Caco-2 (cell line): Measurements from ENCODE around the gene TBC1D2. TPM values are rescaled to one million over a fixed set of nuclear protein-coding genes. Genes with fewer than 3 reads are reported as not detected.

ENCODE experiments used
- BruUV-seq: library from RNA; stranded (reverse); fragments of 400-500 nt; replicated peaks from 2 replicates; lab custom pipeline; 2021; lab: Mats Ljungman, UMichigan
- CTCF ChIA-PET: fragments of 300-600 bp; sonication (Branson Sonifier 250); formaldehyde crosslinking; loops from one replicate; lab custom pipeline; 2022; ENCODE audit warnings: antibody characterized with exemption; lab: Charles Lee
- POLR2A ChIA-PET: fragments of 300-600 bp; sonication (Branson Sonifier 250); formaldehyde crosslinking; loops from one replicate; lab custom pipeline; 2022; ENCODE audit warnings: antibody characterized with exemption; lab: Charles Lee
- DNase-seq, 2 experiments: peaks; one replicate each; pipeline versions ENCODE4 v3.0.0 to v3.0.0-alpha.2; 2020 to 2022
- H3K27me3 ChIP-seq: replicated peaks from 2 replicates; pipeline ENCODE4 v1.6.0; 2011; ENCODE audit warnings: low read length; ENCODE audit not compliant: control insufficient read depth, insufficient read depth
- H3K36me3 ChIP-seq: 2 replicates; pipeline ENCODE4 v1.5.1; 2011; ENCODE audit warnings: low read length; ENCODE audit not compliant: control insufficient read depth, insufficient read depth
- H3K4me1 ChIP-seq: fragments of 250-450 bp; sonication (Bioruptor Pico); 2 replicates; pipeline ENCODE4 v1.5.1; 2020; ENCODE audit warnings: mild to moderate bottlenecking
- H3K4me3 ChIP-seq: 2 replicates; pipeline ENCODE4 v1.5.1; 2011; ENCODE audit warnings: low read depth, mild to moderate bottlenecking, control low read depth, low read length
- H3K9me3 ChIP-seq: fragments of 250-450 bp; sonication (Bioruptor Pico); 2 replicates; pipeline ENCODE4 v1.5.1; 2020; ENCODE audit warnings: mild to moderate bottlenecking, moderate library complexity
- H3K27ac Mint-ChIP-seq: one replicate; pipeline ENCODE4 v1.8.0; 2022; ENCODE audit warnings: mixed read lengths; ENCODE audit not compliant: unreplicated experiment
- H3K27me3 Mint-ChIP-seq: one replicate; pipeline ENCODE4 v1.8.0; 2022; ENCODE audit warnings: mixed read lengths; ENCODE audit not compliant: insufficient read depth, unreplicated experiment
- H3K36me3 Mint-ChIP-seq: one replicate; pipeline ENCODE4 v1.8.0; 2022; ENCODE audit warnings: mild to moderate bottlenecking, mixed read lengths; ENCODE audit not compliant: insufficient read depth, unreplicated experiment
- H3K4me1 Mint-ChIP-seq: one replicate; pipeline ENCODE4 v1.8.0; 2022; ENCODE audit warnings: low read depth, mixed read lengths; ENCODE audit not compliant: unreplicated experiment
- H3K4me3 Mint-ChIP-seq: one replicate; pipeline ENCODE4 v1.8.0; 2022; ENCODE audit warnings: mild to moderate bottlenecking, moderate library complexity, mixed read lengths; ENCODE audit not compliant: unreplicated experiment
- H3K9me3 Mint-ChIP-seq: one replicate; pipeline ENCODE4 v1.8.0; 2022; ENCODE audit warnings: mixed read lengths; ENCODE audit not compliant: unreplicated experiment
- CTCF ChIP-seq, 2 experiments: fragments of 200-600 bp in 1 of 2; IDR thresholded peaks; 1 replicate in 1 of 2; 2 replicates in 1 of 2; pipeline versions ENCODE4 v1.5.1 to v1.8.0; 2011 to 2022; ENCODE audit warnings: antibody characterized with exemption in 1 of 2, control low read depth in 1 of 2, inconsistent platforms in 1 of 2, low read depth in 1 of 2, low read length in 1 of 2, mild to moderate bottlenecking in 1 of 2, moderate library complexity in 1 of 2; ENCODE audit not compliant: insufficient read depth in 1 of 2, severe bottlenecking in 1 of 2, unreplicated experiment in 1 of 2
- intact Hi-C: fragments of 100-400 bp; cut with micrococcal nuclease; formaldehyde crosslinking; loops from one replicate; pipeline ENCODE4 v1.10.0; 2022; ENCODE audit not compliant: unreplicated experiment
- total RNA-seq: library from RNA; stranded (reverse); gene quantifications from 2 replicates; pipeline ENCODE4 v1.2.3, GENCODE V29; 2022

The TBC1D2 gene
- total RNA-seq, 1 experiment from 2014 or later: 8.5 TPM

- intact Hi-C loops: loop anchor here (5.0 kb wide), 1 partner anchor 342 kb away; the partner anchor contains the start of gene TRMO
- CTCF ChIA-PET: interaction anchor here (1.1 to 1.9 kb wide), 3 partner anchors 14 to 145 kb away, joined by 3 to 6 read pairs (median 4); partner anchors contain the start of gene TRIM14
- peaks cover 17% of the 10 kb centered on the region for H3K4me1 Mint-ChIP-seq
These were observed 9.1 kb upstream of the TBC1D2 start for GRCh38 chr9:98264516-98264915.

GRCh38 chr9:98263482-98264357 is 8.3 kb upstream of the TBC1D2 start:
- TF ChIP-seq CTCF (IDR thresholded peaks at IDR 0.05; ENCODE audit: insufficient read depth in 1 of 2, low read depth in 1 of 2, low read length in 1 of 2, severe bottlenecking in 1 of 2, unreplicated experiment in 1 of 2): peak; percentile 94 to 96
- no TSS peak for BruUV-seq
- no peaks in the 10 kb centered on the region for H3K9me3 Mint-ChIP-seq
- H3K27ac Mint-ChIP-seq: no peak overlapping the region
- H3K36me3 ChIP-seq: no peaks in the 10 kb centered on the region
- H3K4me3 ChIP-seq: no peak overlapping the region
- H3K4me3 Mint-ChIP-seq: no peak overlapping the region
- H3K4me1 ChIP-seq: no peaks in the 10 kb centered on the region
- H3K36me3 Mint-ChIP-seq: no peaks in the 10 kb centered on the region
- POLR2A ChIA-PET: no interaction called here
- DNase-seq: peak; percentile 85
- no peaks in the 10 kb centered on the region for H3K9me3 ChIP-seq
- intact Hi-C loops: loop anchor here (1.0 to 5.0 kb wide), 5 partner anchors 33 to 341 kb away; partner anchors contain the start of gene TRMO
- peaks cover 17% of the 10 kb centered on the region for H3K4me1 Mint-ChIP-seq
- no peaks in the 10 kb centered on the region for H3K27me3 Mint-ChIP-seq
- CTCF ChIA-PET: interaction anchor here (0.6 to 1.9 kb wide), 6 partner anchors 14 to 207 kb away, joined by 3 to 6 read pairs (median 4); partner anchors contain the start of genes NANS and TRIM14
- no peaks in the 10 kb centered on the region for H3K27me3 ChIP-seq

More at GRCh38 chr9:98264516-98264915, 9.1 kb upstream of the TBC1D2 start:
- no TSS peak for BruUV-seq
- Mint-ChIP-seq H3K4me3 (no peak overlapping the region), H3K9me3 (no peaks in the 10 kb centered on the region), H3K27me3 (no peaks in the 10 kb centered on the region), H3K36me3 (no peaks in the 10 kb centered on the region), H3K27ac (no peak overlapping the region)
- no peaks in the 10 kb centered on the region for H3K27me3 ChIP-seq
- no peak overlapping the region for H3K4me3 ChIP-seq
- no peak for DNase-seq
- H3K36me3 ChIP-seq: no peaks in the 10 kb centered on the region
- no peaks in the 10 kb centered on the region for H3K9me3 ChIP-seq
- no peak for TF ChIP-seq CTCF (IDR thresholded peaks at IDR 0.05; ENCODE audit: insufficient read depth in 1 of 2, low read depth in 1 of 2, low read length in 1 of 2, severe bottlenecking in 1 of 2, unreplicated experiment in 1 of 2)
- no peaks in the 10 kb centered on the region for H3K4me1 ChIP-seq
- POLR2A ChIA-PET: no interaction called here

GRCh38 chr9:98263080-98263479 is 7.6 kb upstream of the TBC1D2 start:
- H3K27ac Mint-ChIP-seq: no peak overlapping the region
- CTCF ChIA-PET: interaction anchor here (0.7 to 1.9 kb wide), 5 partner anchors 56 to 207 kb away, joined by 3 to 6 read pairs (median 5); partner anchors contain the start of genes NANS and TRIM14
- intact Hi-C loops: loop anchor here (1.0 to 5.0 kb wide), 5 partner anchors 33 to 341 kb away; partner anchors contain the start of gene TRMO

More at GRCh38 chr9:98263080-98263479, 7.6 kb upstream of the TBC1D2 start:
- Histone ChIP-seq H3K36me3 (no peaks in the 10 kb centered on the region), H3K4me1 (no peaks in the 10 kb centered on the region), H3K27me3 (no peaks in the 10 kb centered on the region), H3K4me3 (no peak overlapping the region), H3K9me3 (no peaks in the 10 kb centered on the region)
- no peaks in the 10 kb centered on the region for H3K27me3 Mint-ChIP-seq
- POLR2A ChIA-PET: no interaction called here
- no TSS peak for BruUV-seq
- no peak overlapping the region for H3K4me3 Mint-ChIP-seq
- no peak for DNase-seq
- peaks cover 17% of the 10 kb centered on the region for H3K4me1 Mint-ChIP-seq
- H3K9me3 Mint-ChIP-seq: no peaks in the 10 kb centered on the region
- H3K36me3 Mint-ChIP-seq: no peaks in the 10 kb centered on the region
- no peak for TF ChIP-seq CTCF (IDR thresholded peaks at IDR 0.05; ENCODE audit: insufficient read depth in 1 of 2, low read depth in 1 of 2, low read length in 1 of 2, severe bottlenecking in 1 of 2, unreplicated experiment in 1 of 2)
